H7 (cell line): Measurements from ENCODE around the gene CHSY3. TPM values are rescaled to one million over a fixed set of nuclear protein-coding genes. Genes with fewer than 3 reads are reported as not detected.

Experiments used
- DNase-seq: peaks from one replicate; pipeline ENCODE4 v3.0.0; 2012
- H3K27me3 ChIP-seq: 2 replicates; pipeline ENCODE4 v1.6.0; 2011; ENCODE audit warnings: mild to moderate bottlenecking, low read length; ENCODE audit not compliant: control insufficient read depth, insufficient read depth
- H3K36me3 ChIP-seq: replicated peaks from 2 replicates; pipeline ENCODE4 v1.5.1; 2011; ENCODE audit warnings: low read length; ENCODE audit not compliant: control insufficient read depth, insufficient read depth
- H3K4me3 ChIP-seq: 2 replicates; pipeline ENCODE4 v1.5.1; 2011; ENCODE audit warnings: low read depth, mild to moderate bottlenecking, control low read depth, low read length, moderate library complexity; ENCODE audit not compliant: insufficient read depth
- total RNA-seq: library from RNA; depleted of rRNA; stranded (reverse); fragments of >200 nt; shearing (Covaris generic); gene quantifications from 2 replicates; pipeline ENCODE4 v1.2.3, GENCODE V29; 2014

Gene CHSY3
- total RNA-seq, 1 experiment from 2014 or later: 0.55 TPM

DNA sequence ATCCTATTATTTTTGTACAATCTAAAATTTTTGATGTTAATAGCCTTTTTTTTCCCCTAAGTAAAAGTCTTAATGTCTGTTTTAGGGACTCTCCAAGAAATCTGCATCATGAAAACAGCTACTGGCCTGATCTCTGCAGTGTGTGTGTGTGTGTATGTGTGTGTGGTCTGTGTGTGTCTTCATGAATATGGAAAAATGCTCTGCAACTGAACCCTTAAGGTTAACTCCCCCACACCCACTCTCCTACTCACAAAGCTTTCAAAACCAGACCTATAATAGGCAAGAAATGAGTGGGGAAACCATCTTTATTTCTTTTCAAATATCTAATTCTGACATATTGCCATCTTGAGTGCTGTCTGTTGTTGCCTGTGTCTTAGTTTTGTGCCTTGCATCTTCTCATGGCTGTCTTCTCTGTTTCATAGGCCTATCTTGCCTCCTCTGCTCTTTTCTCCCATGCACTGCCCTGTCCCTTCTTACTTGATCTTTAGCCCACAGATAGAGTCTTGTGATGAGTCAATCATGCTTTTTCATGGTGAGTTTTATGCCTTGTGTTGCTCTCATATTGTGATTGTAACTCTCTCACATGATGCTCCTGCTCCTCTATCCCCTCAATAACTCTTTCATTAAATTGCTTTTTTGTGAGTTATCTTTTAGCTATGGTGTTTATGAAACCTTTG is 68.3 kb downstream of the CHSY3 start:
- no peaks in the 10 kb centered on the region for H3K27me3 ChIP-seq
- H3K36me3 ChIP-seq: no peaks in the 10 kb centered on the region
- no peak for DNase-seq
- no peak overlapping the region for H3K4me3 ChIP-seq

- Histone ChIP-seq H3K4me3 (no peak overlapping the region), H3K36me3 (no peaks in the 10 kb centered on the region), H3K27me3 (no peaks in the 10 kb centered on the region)
- DNase-seq: no peak
Measured at GRCh38 chr5:129973716-129974426, 69.6 kb downstream of the CHSY3 start.

DNA sequence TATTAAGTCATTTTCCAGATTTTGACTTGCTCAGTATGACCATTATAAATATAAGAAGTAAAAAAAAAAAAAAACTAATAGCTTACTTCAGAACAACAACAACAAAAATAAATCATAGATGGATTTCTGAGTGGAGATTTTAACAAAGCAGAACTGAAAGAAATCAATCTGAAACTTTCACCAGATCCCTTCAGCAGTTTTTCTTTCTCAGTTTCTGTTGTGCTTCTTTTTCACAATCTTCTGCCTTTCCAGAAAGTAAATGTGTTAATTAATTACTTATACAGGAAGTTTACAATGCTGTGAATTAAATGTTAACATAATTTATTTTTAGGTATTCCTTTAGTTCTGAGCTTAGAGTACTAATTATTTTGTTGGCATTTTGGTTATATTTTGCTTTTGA is 73.5 kb downstream of the CHSY3 start:
- DNase-seq: no peak
- Histone ChIP-seq H3K27me3 (no peaks in the 10 kb centered on the region), H3K4me3 (no peak overlapping the region), H3K36me3 (no peaks in the 10 kb centered on the region)

DNA sequence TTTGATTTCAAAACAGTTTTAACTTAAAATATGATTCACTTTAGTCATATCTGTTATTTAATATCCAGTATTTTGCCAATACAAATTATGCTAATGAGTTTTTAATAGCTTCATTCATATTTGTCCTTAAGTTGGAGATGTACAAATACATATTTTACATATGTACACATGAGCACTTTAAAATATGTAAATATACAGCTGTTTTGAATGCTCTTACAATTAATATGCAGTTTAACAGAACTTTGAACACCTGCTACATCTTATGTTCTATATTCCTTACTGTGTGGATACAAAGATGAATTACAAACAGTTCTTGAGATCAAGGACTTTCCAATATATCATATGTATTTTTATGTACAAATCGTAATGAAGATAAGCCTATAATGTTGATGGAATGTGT is 74.0 kb downstream of the CHSY3 start:
- Histone ChIP-seq H3K36me3 (no peaks in the 10 kb centered on the region), H3K27me3 (no peaks in the 10 kb centered on the region), H3K4me3 (no peak overlapping the region)
- DNase-seq: no peak

- no peaks in the 10 kb centered on the region for H3K36me3 ChIP-seq
- H3K27me3 ChIP-seq: no peaks in the 10 kb centered on the region
- DNase-seq: no peak
- no peak overlapping the region for H3K4me3 ChIP-seq
Measured at GRCh38 chr5:129988453-129988852, 84.2 kb downstream of the CHSY3 start.

GRCh38 chr5:129991780-129992179 is 87.5 kb downstream of the CHSY3 start:
- no peak for DNase-seq
- Histone ChIP-seq H3K36me3 (no peaks in the 10 kb centered on the region), H3K27me3 (no peaks in the 10 kb centered on the region)

GRCh38 chr5:129996896-129997295 is 92.6 kb downstream of the CHSY3 start:
- no peak for DNase-seq
- Histone ChIP-seq H3K27me3 (no peaks in the 10 kb centered on the region), H3K4me3 (no peak overlapping the region), H3K36me3 (no peaks in the 10 kb centered on the region)

More at GRCh38 chr5:129991780-129992179, 87.5 kb downstream of the CHSY3 start:
- H3K4me3 ChIP-seq: no peak overlapping the region

DNA sequence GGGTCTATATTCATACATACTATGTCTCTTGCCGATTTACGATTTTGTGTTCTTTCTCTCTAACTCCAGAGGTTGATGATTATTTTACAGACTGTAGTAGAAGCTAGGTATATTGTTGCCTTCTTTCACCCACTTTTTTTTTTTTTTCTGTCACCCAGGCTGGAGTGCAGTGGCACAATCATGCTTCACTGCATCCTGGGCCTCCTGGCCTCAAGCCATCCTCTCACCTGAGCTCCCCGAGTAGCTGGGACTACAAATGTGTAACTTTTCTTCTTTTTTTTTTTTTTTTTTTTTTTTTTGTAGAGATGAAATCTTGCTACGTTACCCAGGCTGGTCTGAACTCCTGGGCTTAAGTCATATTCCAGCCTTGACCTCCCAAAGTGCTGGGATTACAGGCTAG is 96.2 kb downstream of the CHSY3 start:
- Histone ChIP-seq H3K4me3 (no peak overlapping the region), H3K27me3 (no peaks in the 10 kb centered on the region), H3K36me3 (no peaks in the 10 kb centered on the region)
- DNase-seq: no peak

GRCh38 chr5:130002183-130002582 is 97.9 kb downstream of the CHSY3 start:
- no peak overlapping the region for H3K4me3 ChIP-seq
- DNase-seq: no peak
- no peaks in the 10 kb centered on the region for H3K27me3 ChIP-seq
- H3K36me3 ChIP-seq: no peaks in the 10 kb centered on the region

DNA sequence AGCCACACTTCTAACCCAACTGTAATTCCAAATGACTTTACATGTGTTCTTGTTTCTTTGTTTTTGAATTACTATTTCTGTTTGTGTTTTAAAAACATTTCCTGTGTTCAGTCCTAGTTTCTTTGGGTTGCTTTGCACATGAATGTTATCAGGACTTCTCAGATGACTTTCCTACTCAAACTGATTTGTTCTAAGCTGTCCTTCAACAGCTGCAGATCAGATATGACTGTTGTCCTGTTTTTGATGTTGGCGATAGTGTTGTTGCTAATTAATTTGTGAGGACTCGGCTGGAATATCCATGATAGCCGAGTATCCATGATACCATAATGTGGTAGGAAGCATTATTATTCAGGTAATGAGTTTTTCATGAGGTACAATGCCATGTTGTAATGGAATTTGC is 98.6 kb downstream of the CHSY3 start:
- H3K27me3 ChIP-seq: no peaks in the 10 kb centered on the region
- no peak for DNase-seq

DNA sequence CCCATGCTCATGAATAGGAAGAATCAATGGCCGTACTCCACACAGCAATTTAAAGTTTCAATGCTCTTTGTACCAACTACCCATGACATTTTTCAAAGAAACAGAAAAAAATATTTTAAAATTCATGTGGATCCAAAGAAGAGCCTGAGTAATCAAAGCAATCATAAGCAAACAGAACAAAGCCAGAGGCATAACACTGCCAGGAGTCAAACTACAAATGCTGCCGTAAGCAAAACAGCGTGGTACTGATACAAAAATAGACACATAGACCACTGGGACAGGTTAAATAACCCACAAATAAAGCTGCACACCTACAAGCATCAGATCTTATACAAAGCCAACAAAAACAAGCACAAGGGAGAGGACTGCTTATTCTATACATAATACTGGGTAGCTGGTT is 107.7 kb downstream of the CHSY3 start:
- Histone ChIP-seq H3K4me3 (no peak overlapping the region), H3K27me3 (no peaks in the 10 kb centered on the region), H3K36me3 (no peaks in the 10 kb centered on the region)
- DNase-seq: no peak

More for the DNA sequence above, 98.6 kb downstream of the CHSY3 start:
- Histone ChIP-seq H3K4me3 (no peak overlapping the region), H3K36me3 (no peaks in the 10 kb centered on the region)

DNA sequence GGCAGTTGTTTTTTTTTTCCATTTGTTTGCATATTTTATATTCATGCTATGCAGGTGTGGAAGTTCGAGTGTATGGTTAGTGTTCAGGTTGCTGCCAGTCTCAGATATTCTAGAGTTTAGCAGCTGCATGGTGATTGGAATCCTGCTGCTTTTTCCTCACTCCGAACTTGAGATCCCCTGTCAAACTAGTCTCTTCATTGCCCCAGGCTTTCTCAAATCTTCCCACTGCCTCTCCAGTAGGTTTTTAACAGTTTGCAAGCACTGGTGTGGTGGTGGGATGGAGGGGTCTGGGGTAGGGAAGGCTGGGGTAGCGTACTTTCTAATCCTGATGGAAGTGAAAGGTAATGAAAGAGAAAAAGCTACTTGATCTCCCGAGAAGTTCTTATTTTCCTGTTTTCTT is 112.9 kb downstream of the CHSY3 start:
- Histone ChIP-seq H3K36me3 (no peaks in the 10 kb centered on the region), H3K27me3 (no peaks in the 10 kb centered on the region), H3K4me3 (no peak overlapping the region)
- DNase-seq: no peak

- no peaks in the 10 kb centered on the region for H3K36me3 ChIP-seq
- H3K27me3 ChIP-seq: no peaks in the 10 kb centered on the region
- no peak overlapping the region for H3K4me3 ChIP-seq
- DNase-seq: no peak
Measured at GRCh38 chr5:130018641-130019040, 114.4 kb downstream of the CHSY3 start.

GRCh38 chr5:130021000-130021399 is 116.7 kb downstream of the CHSY3 start:
- no peaks in the 10 kb centered on the region for H3K27me3 ChIP-seq
- DNase-seq: no peak
- no peak overlapping the region for H3K4me3 ChIP-seq
- H3K36me3 ChIP-seq: no peaks in the 10 kb centered on the region

- no peak overlapping the region for H3K4me3 ChIP-seq
- H3K36me3 ChIP-seq: no peaks in the 10 kb centered on the region
- DNase-seq: no peak
Measured at GRCh38 chr5:130021876-130022275, 117.6 kb downstream of the CHSY3 start.

More at GRCh38 chr5:130021876-130022275, 117.6 kb downstream of the CHSY3 start:
- H3K27me3 ChIP-seq: no peaks in the 10 kb centered on the region
